ENCODE data around the gene DDIT3. TPM values are rescaled to one million over a fixed set of nuclear protein-coding genes. Genes with fewer than 3 reads are reported as not detected.

DDIT3 gene
- total RNA-seq, 2 experiments from 2014 or later, result 28.0 TPM

- ATAC-seq (no peak), DNase-seq (no peak)
- Mint-ChIP-seq H3K4me1 (ENCODE audit: low read depth) (peaks cover 22% of the 10 kb centered on the region), H3K36me3 (ENCODE audit: low read depth) (peaks cover 21% of the 10 kb centered on the region), H3K27me3 (no peaks in the 10 kb centered on the region), H3K4me3 (no peak overlapping the region), H3K27ac (no peak overlapping the region), H3K9me3 (no peaks in the 10 kb centered on the region)
- ChIA-PET POLR2A (interaction anchor here (0.7 to 3.0 kb wide), 3 partner anchors 8 to 742 kb away, joined by 3 to 31 read pairs (median 3); no protein-coding TSS in a partner anchor), CTCF (interaction anchor here (1.7 kb wide), 1 partner anchor 10 kb away, joined by 3 read pairs; no protein-coding TSS in a partner anchor)
- intact Hi-C loops (cut with micrococcal nuclease), result no loop called here
- TF ChIP-seq CTCF (IDR thresholded peaks at IDR 0.05), result no peak
Observed at GRCh38 chr12:57467212-57467874, 53.0 kb downstream of the DDIT3 start.

Small RNA genes lying within 50 kb of the gene (microRNA-seq; reads per million reads assigned to microRNA genes)
- gene MIR616 (ENCODE audit: borderline microRNAs expressed, borderline replicate concordance) (3.0 reads per million, percentile 4 among the genes with 10 or more reads in this experiment), gene MIR6758 (ENCODE audit: borderline microRNAs expressed, borderline replicate concordance) (1.8 reads per million)

Other genes with a start within 250 kb of the DDIT3 start
- gene R3HDM2, start 89.5 kb downstream of the DDIT3 start, total RNA-seq, result 10 to 100 TPM; 33.2 to 44.0 TPM
- under 1 TPM in 1 of 2 experiments, not detected in 1; 0.16 TPM for gene INHBC, start 85.7 kb downstream of the DDIT3 start, total RNA-seq
- 1 to 10 TPM; 1.7 to 2.3 TPM for gene INHBE, start 65.2 kb downstream of the DDIT3 start, total RNA-seq
- under 1 TPM; 0.20 to 0.83 TPM for gene GLI1, start 60.7 kb downstream of the DDIT3 start, total RNA-seq
- 100 to 1,000 TPM; 125 to 128 TPM for gene ARHGAP9, start 40.6 kb downstream of the DDIT3 start, total RNA-seq
- 100 to 1,000 TPM; 343 to 345 TPM for gene MARS1, start 32.4 kb downstream of the DDIT3 start, total RNA-seq
- gene MBD6, start 2.3 kb upstream of the DDIT3 start, total RNA-seq, result 10 to 100 TPM; 46.5 to 47.3 TPM
- gene DCTN2, start 26.7 kb upstream of the DDIT3 start, total RNA-seq, result 10 to 100 TPM; 66.2 to 68.6 TPM
- gene KIF5A, start 29.5 kb upstream of the DDIT3 start, total RNA-seq, result 1 to 10 TPM; 1.2 to 1.3 TPM
- gene PIP4K2C, start 70.7 kb upstream of the DDIT3 start, total RNA-seq, result 10 to 100 TPM; 10.7 to 12.3 TPM
- 10 to 100 TPM; 13.7 to 15.1 TPM for gene DTX3, start 84.3 kb upstream of the DDIT3 start, total RNA-seq
- gene ARHGEF25, start 90.9 kb upstream of the DDIT3 start, total RNA-seq, result 1 to 10 TPM; 1.1 to 1.2 TPM
- gene B4GALNT1, start 112.7 kb upstream of the DDIT3 start, total RNA-seq, result 1 to 10 TPM in 1 of 2 experiments, under 1 TPM in 1; 0.61 to 1.4 TPM
- gene OS9, start 173.6 kb upstream of the DDIT3 start, total RNA-seq, result 10 to 100 TPM; 53.0 to 56.3 TPM
- gene AGAP2, start 218.2 kb upstream of the DDIT3 start, total RNA-seq, result 10 to 100 TPM; 22.4 TPM
- 1 to 10 TPM; 6.9 to 7.5 TPM for gene TSPAN31, start 224.5 kb upstream of the DDIT3 start, total RNA-seq
- gene CDK4, start 231.8 kb upstream of the DDIT3 start, total RNA-seq, result 100 to 1,000 TPM; 218 to 221 TPM
- 10 to 100 TPM; 23.4 to 24.3 TPM for gene MARCHF9, start 234.6 kb upstream of the DDIT3 start, total RNA-seq
- 1 to 10 TPM; 7.6 to 7.9 TPM for gene CYP27B1, start 246.6 kb upstream of the DDIT3 start, total RNA-seq

Data from activated CD8-positive, alpha-beta T cell treated with anti-CD3 and anti-CD28 coated beads for 36 hours (primary cell).